DND-41 (cell line): ENCODE measurements around the gene ABHD12B.

Experiments
- ATAC-seq: fragments of 200-7000 bp; cut with Tn5 transposase; 3 replicates; pipeline ENCODE4 v1.9.1; 2021; ENCODE audit warnings: low read depth; ENCODE audit not compliant: insufficient read depth
- DNase-seq: peaks from one replicate; pipeline ENCODE4 v3.0.0-alpha.2; 2020
- H2AFZ ChIP-seq: 2 replicates; pipeline ENCODE4 v1.6.0; 2012; ENCODE audit warnings: low read depth, low read length
- H3K27ac ChIP-seq: 2 replicates; pipeline ENCODE4 v1.5.1; 2012; ENCODE audit warnings: low read length, inconsistent platforms
- H3K27me3 ChIP-seq: fragments of 200-600 bp; sonication (generic); 2 replicates; pipeline ENCODE4 v1.6.0; 2012; ENCODE audit warnings: low read length, mild to moderate bottlenecking, inconsistent platforms; ENCODE audit not compliant: insufficient read depth, poor library complexity
- H3K36me3 ChIP-seq: 2 replicates; pipeline ENCODE4 v1.5.1; 2012; ENCODE audit warnings: low read length, inconsistent platforms; ENCODE audit not compliant: insufficient read depth
- H3K4me1 ChIP-seq: 2 replicates; pipeline ENCODE4 v1.5.1; 2012; ENCODE audit warnings: mild to moderate bottlenecking, low read length; ENCODE audit not compliant: insufficient read depth
- H3K4me2 ChIP-seq: 2 replicates; pipeline ENCODE4 v1.6.0; 2012; ENCODE audit warnings: mild to moderate bottlenecking, moderate library complexity, low read length, inconsistent platforms; ENCODE audit not compliant: insufficient read depth
- H3K4me3 ChIP-seq, 2 experiments: fragments of 200-600 bp in 1 of 2; shearing (Covaris generic) in 1 of 2; 2 replicates each; pipeline ENCODE4 v1.5.1; 2012 to 2016; ENCODE audit warnings: inconsistent platforms in 2 of 2, low read length in 2 of 2, mild to moderate bottlenecking in 2 of 2, low read depth in 1 of 2, moderate library complexity in 1 of 2
- H3K79me2 ChIP-seq: 2 replicates; pipeline ENCODE4 v1.6.0; 2012; ENCODE audit warnings: low read length, inconsistent platforms; ENCODE audit not compliant: insufficient read depth
- H3K9ac ChIP-seq: 2 replicates; pipeline ENCODE4 v1.6.0; 2012; ENCODE audit warnings: low read depth, mild to moderate bottlenecking, inconsistent platforms, low read length, moderate library complexity
- H3K9me3 ChIP-seq: 2 replicates; pipeline ENCODE4 v1.5.1; 2012; ENCODE audit warnings: low read length, moderate library complexity, mild to moderate bottlenecking, inconsistent platforms; ENCODE audit not compliant: insufficient read depth, severe bottlenecking
- H4K20me1 ChIP-seq: 2 replicates; pipeline ENCODE4 v1.6.0; 2012; ENCODE audit warnings: low read length; ENCODE audit not compliant: insufficient read depth
- EZH2 ChIP-seq: IDR thresholded peaks from 3 replicates; pipeline ENCODE4 v1.6.1; 2012; ENCODE audit warnings: borderline replicate concordance, low read depth, mild to moderate bottlenecking, moderate library complexity, low read length, inconsistent platforms; ENCODE audit not compliant: severe bottlenecking
- TF ChIP-seq, protein P1 (sequence below): IDR thresholded peaks from 2 replicates; pipeline ENCODE4 v1.5.1; 2012; ENCODE audit warnings: borderline replicate concordance, low read length, moderate library complexity, mild to moderate bottlenecking; ENCODE audit not compliant: poor library complexity, severe bottlenecking; ENCODE audit errors: extremely low read depth

ABHD12B gene

DNA sequence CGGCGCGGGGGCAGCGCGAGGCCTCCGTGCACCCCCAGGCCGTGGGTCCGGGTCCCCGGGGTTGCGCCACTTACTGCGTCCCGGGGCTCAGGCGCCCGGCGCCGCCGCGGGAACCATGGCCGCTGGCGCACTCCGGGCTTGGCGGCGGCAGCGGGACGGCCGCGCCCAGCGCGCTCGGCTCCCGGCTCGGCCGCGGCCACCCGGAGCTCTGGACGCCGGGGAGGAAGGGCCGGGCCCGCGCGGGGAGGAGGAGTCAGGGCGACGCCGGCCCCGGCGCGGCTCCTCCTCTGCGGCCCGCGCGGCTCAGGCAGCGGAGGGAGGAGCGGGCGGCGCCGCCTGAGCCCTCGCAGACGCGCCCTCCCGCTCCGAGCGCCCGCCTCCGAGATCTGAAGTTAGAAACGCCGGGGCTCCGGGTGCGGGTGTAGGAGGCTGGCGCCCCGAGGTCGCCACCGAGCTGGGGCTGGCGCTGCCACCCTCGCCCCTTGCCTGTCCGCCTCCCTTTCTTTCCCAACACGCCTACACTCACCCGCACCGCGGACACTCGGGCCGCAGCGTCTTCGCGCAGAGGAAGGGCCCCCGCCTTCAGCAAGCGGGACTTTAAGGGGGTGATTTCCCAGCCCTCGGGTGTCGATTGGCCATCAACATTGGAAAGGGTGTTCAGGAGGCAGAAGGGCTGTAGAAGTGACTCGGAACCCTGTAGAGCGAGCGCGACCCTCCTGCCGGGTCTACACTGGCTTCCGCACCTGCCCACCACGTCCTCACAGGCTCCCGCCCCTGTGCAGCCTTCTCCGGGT is 40.7 kb upstream of the ABHD12B start, which contains the start of gene NIN:
TSS of gene NIN (minus strand) at position 231 of the 794 bp plus-strand sequence. CDS start 9,106 bp downstream, outside the sequence.
- Histone ChIP-seq H3K36me3 (peaks cover 22% of the 10 kb centered on the region), H2AFZ (peak within 1 kb of the TSS; percentile 91), H3K4me3 (peak within 1 kb of the TSS; percentile 70 to 77), H3K9me3 (no peaks in the 10 kb centered on the region), H3K9ac (peak within 1 kb of the TSS; percentile 90), H3K79me2 (peaks cover 46% of the 10 kb centered on the region), H3K27ac (peak within 1 kb of the TSS; percentile 78), H3K27me3 (no peaks in the 10 kb centered on the region), H3K4me2 (peak within 1 kb of the TSS; percentile 95), H4K20me1 (peaks cover 29% of the 10 kb centered on the region), H3K4me1 (peaks cover 66% of the 10 kb centered on the region)
- DNase-seq: peak; percentile 76
- TF ChIP-seq, protein P1, sequence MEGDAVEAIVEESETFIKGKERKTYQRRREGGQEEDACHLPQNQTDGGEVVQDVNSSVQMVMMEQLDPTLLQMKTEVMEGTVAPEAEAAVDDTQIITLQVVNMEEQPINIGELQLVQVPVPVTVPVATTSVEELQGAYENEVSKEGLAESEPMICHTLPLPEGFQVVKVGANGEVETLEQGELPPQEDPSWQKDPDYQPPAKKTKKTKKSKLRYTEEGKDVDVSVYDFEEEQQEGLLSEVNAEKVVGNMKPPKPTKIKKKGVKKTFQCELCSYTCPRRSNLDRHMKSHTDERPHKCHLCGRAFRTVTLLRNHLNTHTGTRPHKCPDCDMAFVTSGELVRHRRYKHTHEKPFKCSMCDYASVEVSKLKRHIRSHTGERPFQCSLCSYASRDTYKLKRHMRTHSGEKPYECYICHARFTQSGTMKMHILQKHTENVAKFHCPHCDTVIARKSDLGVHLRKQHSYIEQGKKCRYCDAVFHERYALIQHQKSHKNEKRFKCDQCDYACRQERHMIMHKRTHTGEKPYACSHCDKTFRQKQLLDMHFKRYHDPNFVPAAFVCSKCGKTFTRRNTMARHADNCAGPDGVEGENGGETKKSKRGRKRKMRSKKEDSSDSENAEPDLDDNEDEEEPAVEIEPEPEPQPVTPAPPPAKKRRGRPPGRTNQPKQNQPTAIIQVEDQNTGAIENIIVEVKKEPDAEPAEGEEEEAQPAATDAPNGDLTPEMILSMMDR: no peak
- TF ChIP-seq EZH2: no peak
- peak; percentile 81 for ATAC-seq

DNA sequence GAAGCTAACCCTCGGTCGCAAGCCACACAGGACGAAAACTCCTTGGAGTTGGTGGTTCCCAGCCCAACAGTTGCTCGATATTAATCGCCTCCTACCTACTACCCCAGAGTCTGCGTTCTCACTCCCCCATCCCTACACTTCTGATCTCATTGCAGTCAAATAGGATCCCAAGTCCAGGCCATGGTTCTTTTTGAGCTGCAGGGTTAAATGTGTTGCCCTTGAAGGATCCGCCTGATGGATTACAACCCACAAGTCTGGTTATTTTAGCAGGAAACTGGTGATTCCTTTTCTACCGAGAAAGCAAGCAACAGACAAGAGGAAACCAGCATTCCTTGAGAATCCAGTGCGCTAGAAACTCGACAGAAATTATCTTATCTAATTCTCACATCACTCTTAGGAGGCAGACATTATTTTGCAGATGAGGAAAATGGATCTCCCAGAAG is 40.1 kb upstream of the ABHD12B start:
- H3K9me3 ChIP-seq: no peaks in the 10 kb centered on the region
- no peaks in the 10 kb centered on the region for H3K27me3 ChIP-seq
- H3K4me1 ChIP-seq: peaks cover 60% of the 10 kb centered on the region
- TF ChIP-seq, protein P1: no peak
- no peak for TF ChIP-seq EZH2
- H3K4me3 ChIP-seq: peak overlapping the region; percentile 63 to 77
- peaks cover 40% of the 10 kb centered on the region for H3K79me2 ChIP-seq
- peak overlapping the region; percentile 78 for H3K27ac ChIP-seq
- H3K4me2 ChIP-seq: peak overlapping the region; percentile 95
- peaks cover 23% of the 10 kb centered on the region for H4K20me1 ChIP-seq
- H3K9ac ChIP-seq: peak overlapping the region; percentile 90
- peak overlapping the region; percentile 91 for H2AFZ ChIP-seq
- DNase-seq: no peak
- H3K36me3 ChIP-seq: peaks cover 18% of the 10 kb centered on the region
- ATAC-seq: no peak

DNA sequence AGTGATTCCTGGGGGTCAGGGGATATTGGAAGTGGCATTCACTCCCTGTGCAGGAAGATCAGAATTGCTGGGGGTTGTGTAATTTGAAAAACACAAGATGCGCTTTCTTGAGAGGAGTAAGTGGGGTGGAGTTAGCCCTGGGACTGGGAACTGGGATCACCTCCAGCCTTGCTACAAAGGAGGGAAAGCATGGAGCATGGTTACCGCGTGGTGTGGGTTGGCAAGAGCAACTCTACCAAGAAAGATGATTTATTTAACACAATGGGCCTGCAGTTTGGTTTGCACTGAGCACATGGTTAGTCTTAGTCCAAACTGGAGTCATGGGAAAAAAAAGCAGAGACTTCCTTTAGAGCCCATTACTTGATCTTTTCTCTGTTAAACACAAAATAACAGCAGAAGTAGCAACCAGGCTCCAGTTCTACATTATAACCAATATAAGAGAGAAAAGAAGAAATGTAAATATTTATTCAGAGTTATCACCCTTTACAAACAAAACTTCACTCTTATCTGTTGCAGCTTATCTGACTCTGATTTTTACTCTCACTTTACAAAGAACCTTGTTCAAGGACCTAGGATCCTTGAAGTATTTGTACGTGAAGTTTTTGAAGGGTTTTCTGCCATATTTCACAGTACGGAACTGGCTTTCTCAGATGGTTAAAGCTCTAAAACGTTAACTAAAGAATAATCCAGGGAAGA is 38.8 kb upstream of the ABHD12B start:
- Histone ChIP-seq H3K9ac (no peak overlapping the region), H3K4me2 (no peak overlapping the region), H3K79me2 (peaks cover 27% of the 10 kb centered on the region), H2AFZ (no peak overlapping the region), H4K20me1 (peaks cover 20% of the 10 kb centered on the region), H3K36me3 (peaks cover 10% of the 10 kb centered on the region; the same call in 1 of the 2 replicates), H3K9me3 (no peaks in the 10 kb centered on the region), H3K4me1 (peaks cover 51% of the 10 kb centered on the region), H3K27ac (no peak overlapping the region), H3K27me3 (no peaks in the 10 kb centered on the region), H3K4me3 (no peak overlapping the region)
- no peak for TF ChIP-seq EZH2
- TF ChIP-seq, protein P1: no peak
- DNase-seq (no peak), ATAC-seq (no peak)
